Osteoblast (primary cell): ENCODE measurements around the gene LLCFC1. TPM values are rescaled to one million over a fixed set of nuclear protein-coding genes. Genes with fewer than 3 reads are reported as not detected.
A peak's percentile ranks its signal among the peaks of the same experiment; 100 is the strongest.

Experiments
- DNase-seq: peaks from one replicate; pipeline ENCODE4 v3.0.0; 2011; ENCODE audit warnings: low spot score, mixed read lengths; ENCODE audit not compliant: insufficient read length; ENCODE audit errors: missing footprints
- H2AFZ ChIP-seq: 2 replicates; pipeline ENCODE4 v1.6.0; 2011; ENCODE audit warnings: mild to moderate bottlenecking, low read length
- H3K27ac ChIP-seq: 2 replicates; pipeline ENCODE4 v1.5.1; 2011; ENCODE audit warnings: mild to moderate bottlenecking, low read depth, low read length, moderate library complexity
- H3K27me3 ChIP-seq: 2 replicates; pipeline ENCODE4 v1.6.0; 2012; ENCODE audit warnings: mild to moderate bottlenecking, control low read depth, inconsistent platforms, low read length, moderate library complexity; ENCODE audit not compliant: insufficient read depth
- H3K36me3 ChIP-seq: 2 replicates; pipeline ENCODE4 v1.5.1; 2011; ENCODE audit warnings: mild to moderate bottlenecking, low read length, control low read depth, moderate library complexity; ENCODE audit not compliant: insufficient read depth
- H3K4me1 ChIP-seq: 2 replicates; pipeline ENCODE4 v1.5.1; 2011; ENCODE audit warnings: mild to moderate bottlenecking, low read length, control low read depth, moderate library complexity; ENCODE audit not compliant: insufficient read depth
- H3K4me2 ChIP-seq: 2 replicates; pipeline ENCODE4 v1.6.0; 2011; ENCODE audit warnings: mild to moderate bottlenecking, low read length; ENCODE audit not compliant: insufficient read depth
- H3K4me3 ChIP-seq: fragments of 200-600 bp; sonication (generic); 3 replicates; pipeline ENCODE4 v1.5.1; 2012; ENCODE audit warnings: mild to moderate bottlenecking, low read length, inconsistent platforms; ENCODE audit not compliant: insufficient read depth
- H3K79me2 ChIP-seq: 2 replicates; pipeline ENCODE4 v1.6.0; 2012; ENCODE audit warnings: mild to moderate bottlenecking, low read length, control low read depth, inconsistent platforms; ENCODE audit not compliant: insufficient read depth
- H3K9me3 ChIP-seq: 2 replicates; pipeline ENCODE4 v1.5.1; 2011; ENCODE audit warnings: low read depth, low read length, control low read depth
- H4K20me1 ChIP-seq: 2 replicates; pipeline ENCODE4 v1.6.0; 2012; ENCODE audit warnings: mild to moderate bottlenecking, low read length, control low read depth; ENCODE audit not compliant: insufficient read depth
- CTCF ChIP-seq: IDR thresholded peaks from 2 replicates; pipeline ENCODE4 v1.5.1; 2011; ENCODE audit warnings: mild to moderate bottlenecking, low read depth, low read length, moderate library complexity; ENCODE audit errors: extremely low read depth
- total RNA-seq: library from RNA; depleted of rRNA; stranded (reverse); fragments of >200 nt; gene quantifications from 2 replicates; pipeline ENCODE4 v1.2.3, GENCODE V29; 2012

The LLCFC1 gene
- total RNA-seq, 1 donor = not detected

GRCh38 chr7:142908290-142908689 lies 31.0 kb upstream of the LLCFC1 start:
- H3K4me3 ChIP-seq = no peak overlapping the region
- H4K20me1 ChIP-seq = no peaks in the 10 kb centered on the region
- H3K4me2 ChIP-seq = no peak overlapping the region
- H3K27me3 ChIP-seq = no peaks in the 10 kb centered on the region
- no peak for DNase-seq
- H3K9me3 ChIP-seq = no peaks in the 10 kb centered on the region
- no peak overlapping the region for H3K27ac ChIP-seq
- H2AFZ ChIP-seq = no peak overlapping the region
- H3K36me3 ChIP-seq = no peaks in the 10 kb centered on the region
- TF ChIP-seq CTCF = no peak
- no peaks in the 10 kb centered on the region for H3K79me2 ChIP-seq
- H3K4me1 ChIP-seq = no peaks in the 10 kb centered on the region

DNA sequence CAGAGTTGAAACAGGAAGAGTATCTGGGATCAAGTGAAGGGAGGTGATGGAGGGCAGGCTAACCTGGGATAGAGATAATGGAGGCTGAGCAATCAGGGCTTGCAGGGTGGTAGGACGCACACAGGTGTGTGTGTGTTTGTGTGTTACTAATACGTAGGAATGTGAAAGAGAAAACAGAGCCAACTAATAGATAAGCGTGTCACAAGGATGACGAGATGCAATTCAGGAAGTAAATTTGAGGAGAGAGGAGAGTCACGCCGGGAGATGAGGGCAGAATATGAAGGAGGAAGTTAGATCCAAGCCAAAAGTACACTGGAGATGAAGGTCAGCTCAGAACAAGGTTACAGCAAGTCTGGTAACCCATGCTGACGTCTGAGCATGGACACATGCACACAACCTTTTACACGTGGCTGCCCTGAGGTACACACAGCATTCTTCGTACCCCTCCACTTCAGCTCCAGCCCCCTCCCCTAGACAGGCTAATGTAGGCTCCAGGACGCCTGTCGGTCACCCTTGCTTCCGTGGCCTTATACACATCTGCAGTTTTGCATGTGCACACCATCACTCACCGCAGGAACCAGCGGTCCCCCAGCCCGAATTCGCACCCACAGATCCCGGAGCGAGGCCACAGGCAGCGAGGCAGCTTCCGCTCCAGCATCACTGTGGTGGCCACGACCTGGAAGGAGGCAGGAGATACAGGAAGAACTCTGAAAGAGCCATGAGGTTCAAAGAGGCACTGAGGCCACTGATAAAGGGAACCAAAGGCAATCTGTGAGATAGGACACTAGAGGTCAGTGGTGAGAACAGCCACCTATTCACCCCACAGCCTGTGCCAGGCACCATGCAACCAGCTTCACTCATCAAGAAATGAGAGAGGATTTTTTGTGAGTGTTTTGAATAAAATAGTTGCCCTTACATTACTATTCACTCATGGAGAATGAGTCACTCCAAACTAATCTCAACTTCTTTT lies 30.1 kb upstream of the LLCFC1 start:
- Histone ChIP-seq H2AFZ (no peak overlapping the region), H3K36me3 (no peaks in the 10 kb centered on the region), H3K27ac (no peak overlapping the region), H3K9me3 (no peaks in the 10 kb centered on the region), H3K79me2 (no peaks in the 10 kb centered on the region), H3K27me3 (no peaks in the 10 kb centered on the region), H3K4me2 (no peak overlapping the region), H3K4me1 (no peaks in the 10 kb centered on the region), H4K20me1 (no peaks in the 10 kb centered on the region), H3K4me3 (no peak overlapping the region)
- TF ChIP-seq CTCF = peak; percentile 25
- DNase-seq = no peak

DNA sequence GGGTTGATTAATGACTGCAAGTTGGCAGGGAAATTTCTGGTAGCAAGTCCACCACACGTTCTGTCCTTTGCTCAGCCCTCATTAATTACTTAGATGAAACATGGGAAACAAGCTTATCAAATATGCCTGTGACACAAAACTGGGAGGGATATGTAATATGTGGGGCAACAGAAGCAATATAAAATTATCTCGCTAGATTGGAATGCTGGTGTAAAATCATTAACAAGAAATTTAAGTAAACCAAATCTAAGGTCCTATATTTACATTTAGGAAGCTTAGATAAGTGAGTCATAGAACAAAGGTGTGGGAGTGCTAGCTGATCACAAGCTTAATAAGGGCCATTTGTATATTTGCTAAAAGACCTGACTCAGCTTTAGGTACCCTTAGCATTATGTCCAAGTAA lies 29.3 kb upstream of the LLCFC1 start:
- Histone ChIP-seq H3K4me3 (no peak overlapping the region), H3K9me3 (no peaks in the 10 kb centered on the region), H4K20me1 (no peaks in the 10 kb centered on the region), H3K4me1 (no peaks in the 10 kb centered on the region), H2AFZ (no peak overlapping the region), H3K27me3 (no peaks in the 10 kb centered on the region), H3K27ac (no peak overlapping the region), H3K79me2 (no peaks in the 10 kb centered on the region), H3K36me3 (no peaks in the 10 kb centered on the region), H3K4me2 (no peak overlapping the region)
- TF ChIP-seq CTCF = no peak
- no peak for DNase-seq

DNA sequence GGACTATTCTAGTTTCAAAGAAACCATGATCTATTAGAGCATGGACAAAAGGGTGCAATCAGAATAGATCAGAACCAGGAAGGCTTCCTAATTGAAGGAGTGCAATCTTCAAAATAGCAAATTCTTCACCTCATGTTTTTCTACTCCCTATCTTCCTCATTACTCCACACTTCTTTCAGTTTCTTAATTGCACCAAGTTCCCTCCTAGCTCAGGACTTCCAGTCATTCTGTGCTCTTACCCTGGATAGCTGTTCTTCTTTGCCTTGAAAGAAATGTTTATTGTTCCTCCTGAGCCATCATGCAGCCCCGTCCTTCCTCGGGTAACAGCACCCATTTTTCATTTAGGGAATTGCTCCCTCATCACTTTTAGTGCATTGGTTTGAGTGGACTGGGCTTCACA lies 28.8 kb upstream of the LLCFC1 start:
- Histone ChIP-seq H2AFZ (no peak overlapping the region), H3K4me1 (no peaks in the 10 kb centered on the region), H3K79me2 (no peaks in the 10 kb centered on the region), H3K36me3 (no peaks in the 10 kb centered on the region), H3K27me3 (no peaks in the 10 kb centered on the region), H3K4me3 (no peak overlapping the region), H3K9me3 (no peaks in the 10 kb centered on the region), H3K27ac (no peak overlapping the region), H4K20me1 (no peaks in the 10 kb centered on the region), H3K4me2 (no peak overlapping the region)
- DNase-seq = no peak
- no peak for TF ChIP-seq CTCF
